Peyer's patch (tissue), 4 donors: ENCODE data around the gene MED13L.

Source experiments
- POLR2A ChIP-seq, 2 donors: fragments of 450-650 bp; IDR thresholded peaks; one replicate each; pipeline ENCODE4 v1.5.1; 2017; ENCODE audit warnings: antibody characterized with exemption in 2 of 2, mild to moderate bottlenecking in 2 of 2, moderate library complexity in 2 of 2
- TF ChIP-seq, protein P1 (sequence below), 6 experiments: fragments of 450-650 bp in 4 of 6; fragments of 200-600 bp in 2 of 6; sonication (generic) in 1 of 6; IDR thresholded peaks; one replicate each; pipeline ENCODE4 v1.5.1; 2017 to 2019; ENCODE audit warnings: antibody characterized with exemption in 6 of 6, mild to moderate bottlenecking in 3 of 6, moderate library complexity in 1 of 6

- TF ChIP-seq, protein P1, sequence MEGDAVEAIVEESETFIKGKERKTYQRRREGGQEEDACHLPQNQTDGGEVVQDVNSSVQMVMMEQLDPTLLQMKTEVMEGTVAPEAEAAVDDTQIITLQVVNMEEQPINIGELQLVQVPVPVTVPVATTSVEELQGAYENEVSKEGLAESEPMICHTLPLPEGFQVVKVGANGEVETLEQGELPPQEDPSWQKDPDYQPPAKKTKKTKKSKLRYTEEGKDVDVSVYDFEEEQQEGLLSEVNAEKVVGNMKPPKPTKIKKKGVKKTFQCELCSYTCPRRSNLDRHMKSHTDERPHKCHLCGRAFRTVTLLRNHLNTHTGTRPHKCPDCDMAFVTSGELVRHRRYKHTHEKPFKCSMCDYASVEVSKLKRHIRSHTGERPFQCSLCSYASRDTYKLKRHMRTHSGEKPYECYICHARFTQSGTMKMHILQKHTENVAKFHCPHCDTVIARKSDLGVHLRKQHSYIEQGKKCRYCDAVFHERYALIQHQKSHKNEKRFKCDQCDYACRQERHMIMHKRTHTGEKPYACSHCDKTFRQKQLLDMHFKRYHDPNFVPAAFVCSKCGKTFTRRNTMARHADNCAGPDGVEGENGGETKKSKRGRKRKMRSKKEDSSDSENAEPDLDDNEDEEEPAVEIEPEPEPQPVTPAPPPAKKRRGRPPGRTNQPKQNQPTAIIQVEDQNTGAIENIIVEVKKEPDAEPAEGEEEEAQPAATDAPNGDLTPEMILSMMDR (IDR thresholded peaks at IDR 0.05): no peak
- no peak for TF ChIP-seq POLR2A (IDR thresholded peaks at IDR 0.05)
These were observed 55.1 kb downstream of the MED13L start for GRCh38 chr12:116222358-116222757.
